ENCODE data around the gene MASP1. TPM values are rescaled to one million over a fixed set of nuclear protein-coding genes. Genes with fewer than 3 reads are reported as not detected.
A peak's percentile ranks its signal among the peaks of the same experiment; 100 is the strongest.

MASP1 gene
- total and polyA plus RNA-seq, 2 experiments from 2014 or later: 1.6 to 3.0 TPM

DNA sequence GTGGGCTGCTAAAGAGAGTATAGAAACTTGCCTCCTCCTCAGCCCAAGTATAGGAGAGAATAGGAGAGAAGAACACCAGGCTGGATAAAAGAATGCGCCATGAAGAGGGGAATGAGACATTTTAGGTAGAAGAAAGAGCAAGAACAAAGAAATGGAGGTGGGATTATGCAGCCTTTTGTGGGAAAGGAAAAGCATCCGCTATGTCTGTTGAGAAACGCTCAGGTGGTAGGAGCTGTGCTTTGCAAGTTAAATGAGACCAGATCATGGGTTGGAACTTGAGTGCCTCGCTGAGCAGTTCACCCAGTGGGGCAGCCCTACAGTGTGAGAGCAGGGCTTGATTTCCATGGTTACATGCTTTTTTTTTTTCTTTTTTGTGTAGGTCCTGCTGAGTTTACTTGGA, 105.8 kb downstream of the MASP1 start:
- Histone ChIP-seq H3K9me2 (ENCODE audit: insufficient read depth) (peaks cover 31% of the 10 kb centered on the region), H3K27me3 (ENCODE audit: insufficient read depth) (no peaks in the 10 kb centered on the region), H3K27ac (ENCODE audit: low read depth) (peak overlapping the region; percentile 99), H3F3A (replicated peaks; ENCODE audit: low read depth) (peaks cover 9% of the 10 kb centered on the region), H4K20me1 (replicated peaks; ENCODE audit: insufficient read depth) (no peaks in the 10 kb centered on the region), H3K4me2 (peak overlapping the region; percentile 45), H2AFZ (no peak overlapping the region), H3K36me3 (ENCODE audit: insufficient read depth) (no peaks in the 10 kb centered on the region), H3K4me1 (ENCODE audit: insufficient read depth) (peaks cover 56% of the 10 kb centered on the region), H3K79me2 (replicated peaks; ENCODE audit: insufficient read depth) (peaks cover 4% of the 10 kb centered on the region; the same call in 1 of the 2 replicates), H3K4me3 (peak overlapping the region; percentile 23)
- Mint-ChIP-seq H3K27me3 (ENCODE audit: insufficient read depth, low read depth, poor library complexity) (peaks cover 5% of the 10 kb centered on the region), H3K4me1 (peaks cover 58% of the 10 kb centered on the region), H3K36me3 (ENCODE audit: low read depth) (no peaks in the 10 kb centered on the region; the same call in 2 of the 3 replicates), H3K9me3 (no peaks in the 10 kb centered on the region), H3K4me3 (peak overlapping the region; percentile 8; the same call in 1 of the 3 replicates), H3K27ac (peak overlapping the region; percentile 9)
- TF ChIP-seq REST (IDR thresholded peaks at IDR 0.05; ENCODE audit: unreplicated experiment): no peak
- TF ChIP-seq POLR2AphosphoS5 (IDR thresholded peaks at IDR 0.05; ENCODE audit: low read depth): peak; percentile 75
- TF ChIP-seq EZH2phosphoT487 (IDR thresholded peaks at IDR 0.05; ENCODE audit: unreplicated experiment): no peak
- TF ChIP-seq NANOG (IDR thresholded peaks at IDR 0.05; ENCODE audit: borderline replicate concordance): peak; percentile 64
- TF ChIP-seq, protein P1, sequence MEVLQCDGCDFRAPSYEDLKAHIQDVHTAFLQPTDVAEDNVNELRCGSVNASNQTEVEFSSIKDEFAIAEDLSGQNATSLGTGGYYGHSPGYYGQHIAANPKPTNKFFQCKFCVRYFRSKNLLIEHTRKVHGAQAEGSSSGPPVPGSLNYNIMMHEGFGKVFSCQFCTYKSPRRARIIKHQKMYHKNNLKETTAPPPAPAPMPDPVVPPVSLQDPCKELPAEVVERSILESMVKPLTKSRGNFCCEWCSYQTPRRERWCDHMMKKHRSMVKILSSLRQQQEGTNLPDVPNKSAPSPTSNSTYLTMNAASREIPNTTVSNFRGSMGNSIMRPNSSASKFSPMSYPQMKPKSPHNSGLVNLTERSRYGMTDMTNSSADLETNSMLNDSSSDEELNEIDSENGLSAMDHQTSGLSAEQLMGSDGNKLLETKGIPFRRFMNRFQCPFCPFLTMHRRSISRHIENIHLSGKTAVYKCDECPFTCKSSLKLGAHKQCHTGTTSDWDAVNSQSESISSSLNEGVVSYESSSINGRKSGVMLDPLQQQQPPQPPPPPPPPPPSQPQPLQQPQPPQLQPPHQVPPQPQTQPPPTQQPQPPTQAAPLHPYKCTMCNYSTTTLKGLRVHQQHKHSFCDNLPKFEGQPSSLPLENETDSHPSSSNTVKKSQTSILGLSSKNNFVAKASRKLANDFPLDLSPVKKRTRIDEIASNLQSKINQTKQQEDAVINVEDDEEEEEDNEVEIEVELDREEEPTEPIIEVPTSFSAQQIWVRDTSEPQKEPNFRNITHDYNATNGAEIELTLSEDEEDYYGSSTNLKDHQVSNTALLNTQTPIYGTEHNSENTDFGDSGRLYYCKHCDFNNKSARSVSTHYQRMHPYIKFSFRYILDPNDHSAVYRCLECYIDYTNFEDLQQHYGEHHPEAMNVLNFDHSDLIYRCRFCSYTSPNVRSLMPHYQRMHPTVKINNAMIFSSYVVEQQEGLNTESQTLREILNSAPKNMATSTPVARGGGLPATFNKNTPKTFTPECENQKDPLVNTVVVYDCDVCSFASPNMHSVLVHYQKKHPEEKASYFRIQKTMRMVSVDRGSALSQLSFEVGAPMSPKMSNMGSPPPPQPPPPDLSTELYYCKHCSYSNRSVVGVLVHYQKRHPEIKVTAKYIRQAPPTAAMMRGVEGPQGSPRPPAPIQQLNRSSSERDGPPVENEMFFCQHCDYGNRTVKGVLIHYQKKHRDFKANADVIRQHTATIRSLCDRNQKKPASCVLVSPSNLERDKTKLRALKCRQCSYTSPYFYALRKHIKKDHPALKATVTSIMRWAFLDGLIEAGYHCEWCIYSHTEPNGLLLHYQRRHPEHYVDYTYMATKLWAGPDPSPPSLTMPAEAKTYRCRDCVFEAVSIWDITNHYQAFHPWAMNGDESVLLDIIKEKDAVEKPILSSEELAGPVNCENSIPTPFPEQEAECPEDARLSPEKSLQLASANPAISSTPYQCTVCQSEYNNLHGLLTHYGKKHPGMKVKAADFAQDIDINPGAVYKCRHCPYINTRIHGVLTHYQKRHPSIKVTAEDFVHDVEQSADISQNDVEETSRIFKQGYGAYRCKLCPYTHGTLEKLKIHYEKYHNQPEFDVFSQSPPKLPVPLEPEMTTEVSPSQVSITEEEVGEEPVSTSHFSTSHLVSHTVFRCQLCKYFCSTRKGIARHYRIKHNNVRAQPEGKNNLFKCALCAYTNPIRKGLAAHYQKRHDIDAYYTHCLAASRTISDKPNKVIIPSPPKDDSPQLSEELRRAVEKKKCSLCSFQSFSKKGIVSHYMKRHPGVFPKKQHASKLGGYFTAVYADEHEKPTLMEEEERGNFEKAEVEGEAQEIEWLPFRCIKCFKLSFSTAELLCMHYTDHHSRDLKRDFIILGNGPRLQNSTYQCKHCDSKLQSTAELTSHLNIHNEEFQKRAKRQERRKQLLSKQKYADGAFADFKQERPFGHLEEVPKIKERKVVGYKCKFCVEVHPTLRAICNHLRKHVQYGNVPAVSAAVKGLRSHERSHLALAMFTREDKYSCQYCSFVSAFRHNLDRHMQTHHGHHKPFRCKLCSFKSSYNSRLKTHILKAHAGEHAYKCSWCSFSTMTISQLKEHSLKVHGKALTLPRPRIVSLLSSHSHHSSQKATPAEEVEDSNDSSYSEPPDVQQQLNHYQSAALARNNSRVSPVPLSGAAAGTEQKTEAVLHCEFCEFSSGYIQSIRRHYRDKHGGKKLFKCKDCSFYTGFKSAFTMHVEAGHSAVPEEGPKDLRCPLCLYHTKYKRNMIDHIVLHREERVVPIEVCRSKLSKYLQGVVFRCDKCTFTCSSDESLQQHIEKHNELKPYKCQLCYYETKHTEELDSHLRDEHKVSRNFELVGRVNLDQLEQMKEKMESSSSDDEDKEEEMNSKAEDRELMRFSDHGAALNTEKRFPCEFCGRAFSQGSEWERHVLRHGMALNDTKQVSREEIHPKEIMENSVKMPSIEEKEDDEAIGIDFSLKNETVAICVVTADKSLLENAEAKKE (CRISPR knock-in tag; IDR thresholded peaks at IDR 0.05): peak; percentile 89
- DNase-seq (ENCODE audit: low spot score): peak; percentile 94
- peak; percentile 93 for ATAC-seq

Other genes starting within 250 kb of the MASP1 start
- gene RPL39L, start 152.2 kb downstream of the MASP1 start, total RNA-seq (2014; rRNA removed; shearing (Covaris generic)): 70.6 and 73.8 TPM in 2 replicates
- gene RPL39L, start 152.2 kb downstream of the MASP1 start, polyA plus RNA-seq (2016; fragmentation: Nextera tagmentation; extraction: Ambion mirVana): 149 and 155 TPM in 2 replicates
- 4.4 and 5.9 TPM in 2 replicates for gene RTP1, start 94.3 kb downstream of the MASP1 start, total RNA-seq (2014; rRNA removed; shearing (Covaris generic))
- gene RTP1, start 94.3 kb downstream of the MASP1 start, polyA plus RNA-seq (2016; fragmentation: Nextera tagmentation; extraction: Ambion mirVana): 5.4 and 6.3 TPM in 2 replicates
- gene RTP4, start 76.6 kb upstream of the MASP1 start, total RNA-seq (2014; rRNA removed; shearing (Covaris generic)): not detected in 2 replicates
- gene RTP4, start 76.6 kb upstream of the MASP1 start, polyA plus RNA-seq (2016; fragmentation: Nextera tagmentation; extraction: Ambion mirVana): not detected in 2 replicates